ENCODE data around the gene RMRP.
"Not testable (repeated sequence)": the region's sequence is repeated elsewhere in the genome, so short reads cannot be mapped to it uniquely, and the experiment has no call there.

RMRP gene

DNA sequence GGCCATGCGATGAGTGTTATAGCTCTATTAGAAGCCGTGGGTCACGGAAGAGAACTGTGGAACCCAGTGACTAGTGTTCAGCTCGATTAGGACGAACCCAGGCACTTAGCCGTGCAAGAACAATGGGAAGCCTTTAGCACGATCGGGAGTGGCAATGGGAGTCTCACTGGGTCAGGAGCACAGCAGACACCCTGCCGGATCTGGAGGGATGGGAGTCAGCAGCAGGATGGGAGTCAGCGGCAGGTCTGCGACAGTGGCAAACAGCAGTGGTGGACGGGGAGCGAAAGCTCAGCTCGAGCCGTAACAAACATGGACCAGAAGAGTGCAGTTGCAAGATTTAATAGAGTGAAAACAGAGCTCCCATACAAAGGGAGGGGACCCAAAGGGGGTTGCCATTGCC, 17.4 kb downstream of the RMRP start:
- DNase-seq, result not testable (repeated sequence)

DNA sequence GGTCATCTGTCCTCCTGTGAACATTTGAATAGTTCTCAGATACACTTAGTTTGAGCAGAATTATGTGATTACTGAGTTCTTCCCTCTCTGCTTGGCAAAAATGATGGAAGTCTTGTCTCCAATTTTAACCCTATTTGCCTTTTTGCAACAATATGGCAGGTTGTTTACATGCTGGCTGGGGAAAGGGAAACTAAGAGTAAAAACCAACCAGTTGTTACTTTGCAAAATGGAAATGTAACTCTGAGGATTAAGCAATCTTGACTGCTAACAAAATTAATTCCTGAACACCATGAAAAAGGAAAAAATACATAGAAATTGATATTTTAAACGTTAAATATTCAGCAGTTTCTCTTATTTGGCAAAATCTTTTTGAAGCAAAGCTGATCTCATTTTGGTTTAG, 18.2 kb downstream of the RMRP start:
- DNase-seq, result no peak

DNA sequence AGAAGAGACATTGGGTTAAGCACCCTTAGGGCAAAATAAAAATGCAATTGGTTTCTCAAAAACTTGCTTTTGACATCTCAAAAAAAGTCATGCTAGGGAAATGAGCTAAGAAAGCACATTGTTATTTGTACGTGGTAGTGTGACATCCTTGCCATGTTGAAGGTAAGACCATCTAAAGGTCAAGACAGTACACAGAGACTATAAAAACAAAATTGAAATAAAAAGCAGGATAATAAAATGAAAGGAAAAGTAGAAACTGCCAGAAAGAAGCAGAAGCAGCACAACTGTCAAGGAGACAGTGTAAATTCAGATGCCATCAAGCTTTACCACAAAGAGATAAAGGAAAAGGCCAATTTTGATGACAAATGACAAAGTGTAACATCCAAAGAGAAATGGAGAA, 18.6 kb downstream of the RMRP start:
- DNase-seq, result not testable (repeated sequence)

DNA sequence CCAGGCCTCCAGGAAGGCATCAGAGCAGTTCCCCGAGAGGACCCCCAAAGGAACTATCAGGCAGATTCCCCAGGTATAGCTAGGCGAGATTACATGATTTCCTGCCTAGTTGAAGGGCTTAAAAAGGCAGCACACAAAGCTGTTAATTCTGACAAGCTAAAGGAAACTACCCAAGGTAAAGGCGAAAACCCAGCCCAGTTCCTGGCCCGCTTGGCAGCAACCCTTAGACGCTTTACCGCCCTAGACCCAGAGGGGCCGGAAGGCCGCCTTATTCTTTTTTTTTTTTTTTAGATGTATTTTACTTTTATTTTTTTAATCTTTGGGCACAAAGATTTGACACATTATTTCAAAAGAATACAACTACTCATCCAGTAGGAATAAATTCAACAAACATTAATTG, 19.1 kb downstream of the RMRP start:
- DNase-seq, result not testable (repeated sequence)

DNA sequence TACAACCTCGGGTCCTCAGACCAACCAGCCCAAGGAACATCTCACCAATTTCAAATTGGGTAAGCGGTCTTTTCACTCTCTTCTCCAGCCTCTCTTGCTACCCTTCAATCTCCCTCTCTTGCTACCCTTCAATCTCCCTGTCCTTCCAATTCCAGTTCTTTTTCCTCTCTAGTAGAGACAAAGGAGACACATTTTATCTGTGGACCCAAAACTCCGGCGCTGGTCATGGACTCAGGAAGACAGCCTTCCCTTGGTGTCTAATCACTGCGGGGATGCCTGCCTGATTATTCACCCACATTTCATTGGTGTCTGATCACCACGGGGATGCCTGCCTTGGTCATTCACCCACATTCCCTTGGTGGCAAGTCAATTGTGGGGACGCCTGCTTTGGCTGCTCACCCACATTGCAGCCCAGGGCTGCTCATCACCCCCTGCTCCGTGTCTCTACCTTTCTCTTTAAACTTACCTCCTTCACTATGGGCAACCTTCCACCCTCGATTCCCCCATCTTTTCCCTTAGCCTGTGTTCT, 20.3 kb downstream of the RMRP start:
- not testable (repeated sequence) for DNase-seq

DNA sequence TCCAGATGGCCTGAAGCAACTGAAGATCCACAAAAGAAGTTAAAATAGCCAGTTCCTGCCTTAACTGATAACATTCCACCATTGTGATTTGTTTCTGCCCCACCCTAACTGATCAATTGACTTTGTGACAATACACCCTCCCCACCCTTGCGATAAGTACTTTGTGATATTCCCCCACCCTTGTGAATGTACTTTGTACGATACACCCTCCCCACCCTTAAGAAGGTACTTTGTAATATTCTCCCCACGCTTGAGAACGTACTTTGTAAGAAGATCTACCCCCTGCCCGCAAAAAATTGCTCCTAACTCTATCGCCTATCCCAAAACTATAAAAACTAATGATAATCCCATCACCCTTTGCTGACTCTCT, 21.0 kb downstream of the RMRP start:
- not testable (repeated sequence) for DNase-seq

DNA sequence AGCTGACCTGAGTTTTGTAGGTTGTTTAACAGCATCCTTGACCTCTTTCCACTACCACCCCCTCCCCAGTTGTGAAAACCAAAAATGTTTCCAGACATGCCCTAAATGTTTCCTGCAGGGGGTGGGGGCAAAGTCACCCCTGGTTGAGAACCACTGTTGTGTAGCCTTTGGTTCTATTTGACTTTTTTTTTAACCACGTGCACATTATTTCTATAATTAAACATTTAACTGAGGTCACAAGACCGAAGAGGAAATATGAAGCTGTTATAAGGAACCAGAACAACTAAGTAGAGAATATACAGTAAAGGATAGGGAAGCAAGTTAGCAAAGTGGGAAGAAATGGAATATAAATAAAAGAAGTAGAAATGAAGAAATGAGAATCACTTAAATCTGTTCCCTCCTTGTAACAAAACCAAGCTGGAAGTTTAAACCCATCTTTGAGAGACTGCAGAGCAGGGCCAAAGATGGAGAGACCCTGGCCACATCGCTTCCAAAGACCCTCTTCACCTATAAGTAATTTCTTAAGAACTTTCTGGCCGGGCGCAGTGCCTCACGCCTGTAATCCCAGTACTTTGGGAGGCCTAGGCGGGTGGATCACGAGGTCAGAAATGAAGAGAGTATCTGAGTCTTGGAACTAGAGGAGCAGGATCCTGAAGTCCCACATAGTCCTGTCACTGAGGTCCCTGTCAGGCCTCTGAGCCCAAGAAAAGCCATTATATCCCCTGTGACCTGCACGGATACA, 21.5 kb downstream of the RMRP start:
- DNase-seq, result no peak

DNA sequence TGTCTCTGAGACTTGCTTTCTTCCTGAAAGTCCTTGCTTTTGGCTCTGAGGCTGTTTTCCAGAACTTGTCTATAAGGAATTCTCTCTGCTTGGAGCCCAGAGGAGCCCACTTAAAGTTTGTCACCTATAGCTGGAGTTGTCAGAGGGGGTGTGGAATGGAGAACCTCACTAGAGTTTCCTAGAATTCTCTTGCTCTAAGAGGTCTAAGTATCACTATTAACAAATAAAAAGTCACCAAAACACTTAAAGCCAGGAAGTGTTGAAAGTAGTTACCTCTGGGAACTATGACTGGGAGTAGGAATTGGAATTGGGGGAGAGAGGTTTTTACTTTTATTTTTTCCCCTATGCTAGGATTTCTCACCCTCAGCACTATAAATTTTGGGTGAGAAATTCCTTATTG, 22.1 kb downstream of the RMRP start:
- no peak for DNase-seq

DNA sequence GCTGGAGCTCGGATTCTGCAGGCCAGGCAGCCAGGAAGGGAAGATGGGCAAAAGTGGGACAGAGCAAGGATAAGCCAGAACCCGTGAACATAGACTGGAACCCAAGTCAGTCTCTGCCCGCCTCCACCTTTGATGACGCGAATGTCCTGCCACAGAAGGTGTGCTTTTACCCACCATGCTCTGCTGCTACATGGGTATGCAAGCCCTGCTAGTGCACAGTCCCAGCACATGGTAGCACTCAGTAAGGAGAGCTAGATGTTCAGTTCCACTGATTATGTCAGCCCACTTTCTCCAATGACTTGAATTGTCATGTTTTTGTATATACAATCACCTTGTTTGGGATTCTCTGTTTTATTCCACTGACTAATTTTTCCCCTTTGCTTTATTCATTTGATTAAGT, 28.2 kb downstream of the RMRP start:
- no peak for DNase-seq

DNA sequence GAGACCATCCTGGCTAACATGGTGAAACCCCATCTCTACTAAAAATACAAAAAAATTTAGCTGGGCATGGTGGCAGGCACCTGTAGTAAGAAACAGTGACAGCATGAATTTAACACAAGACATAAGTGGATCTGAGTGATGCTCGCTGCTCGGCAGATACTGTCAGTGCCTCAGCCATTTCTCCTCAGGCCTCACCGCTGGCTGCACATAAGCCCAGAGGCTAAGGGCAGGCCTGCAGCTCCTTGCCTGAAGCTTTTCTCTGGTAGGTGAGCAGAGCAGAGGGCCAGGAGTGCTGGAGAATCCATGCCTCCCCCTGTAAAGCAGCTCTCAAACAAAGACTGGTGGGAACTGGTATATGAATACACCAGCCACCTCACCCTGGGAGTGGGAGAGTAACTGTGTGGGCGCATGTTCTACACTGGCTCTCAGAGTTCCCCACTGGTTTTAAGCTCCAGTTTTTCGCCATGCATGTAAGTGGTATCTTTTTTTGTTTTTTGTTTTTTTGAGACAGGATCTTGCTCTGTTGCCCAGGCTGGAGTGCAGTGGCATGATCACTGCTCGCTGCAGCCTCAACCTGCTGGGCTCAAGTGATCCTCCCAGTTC, 29.3 kb downstream of the RMRP start:
- DNase-seq, result no peak

DNA sequence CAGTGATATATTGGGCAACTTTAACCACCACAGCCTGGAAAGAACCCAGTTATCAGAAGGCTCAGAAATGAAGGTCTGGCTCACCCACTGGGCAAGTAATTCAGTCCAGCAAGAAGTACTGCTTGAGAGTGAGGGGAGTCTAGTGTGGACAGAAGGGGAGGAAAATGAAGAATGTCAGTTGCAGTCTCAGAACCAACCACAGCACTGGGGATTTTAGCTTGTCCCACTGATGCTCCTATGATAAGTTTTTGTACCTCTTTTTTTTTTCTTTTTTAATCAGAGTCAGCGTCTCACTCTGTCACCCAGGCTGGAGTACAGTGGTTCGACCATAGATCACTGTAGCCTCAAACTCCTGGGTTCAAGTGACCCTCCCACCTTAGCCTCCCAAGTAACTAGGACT, 30.2 kb downstream of the RMRP start:
- DNase-seq, result no peak

DNA sequence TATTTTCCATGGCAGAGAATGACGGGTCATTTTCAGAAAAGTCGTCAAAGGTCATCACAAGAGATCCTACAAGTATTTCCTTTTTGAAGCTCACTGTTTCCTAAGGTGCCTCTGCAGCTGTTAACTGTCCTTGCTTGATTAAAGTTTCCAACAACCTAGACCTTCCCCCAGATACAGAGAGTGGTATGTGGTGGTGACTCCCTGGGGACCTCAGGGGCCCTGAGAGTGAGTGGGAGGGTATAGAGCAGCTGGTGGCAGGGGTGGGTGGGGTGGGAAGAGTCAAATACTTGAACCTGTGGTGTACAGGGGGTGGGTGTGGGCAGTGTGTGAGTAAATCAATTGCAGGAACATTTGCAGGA, 38.0 kb downstream of the RMRP start:
- no peak for DNase-seq

DNA sequence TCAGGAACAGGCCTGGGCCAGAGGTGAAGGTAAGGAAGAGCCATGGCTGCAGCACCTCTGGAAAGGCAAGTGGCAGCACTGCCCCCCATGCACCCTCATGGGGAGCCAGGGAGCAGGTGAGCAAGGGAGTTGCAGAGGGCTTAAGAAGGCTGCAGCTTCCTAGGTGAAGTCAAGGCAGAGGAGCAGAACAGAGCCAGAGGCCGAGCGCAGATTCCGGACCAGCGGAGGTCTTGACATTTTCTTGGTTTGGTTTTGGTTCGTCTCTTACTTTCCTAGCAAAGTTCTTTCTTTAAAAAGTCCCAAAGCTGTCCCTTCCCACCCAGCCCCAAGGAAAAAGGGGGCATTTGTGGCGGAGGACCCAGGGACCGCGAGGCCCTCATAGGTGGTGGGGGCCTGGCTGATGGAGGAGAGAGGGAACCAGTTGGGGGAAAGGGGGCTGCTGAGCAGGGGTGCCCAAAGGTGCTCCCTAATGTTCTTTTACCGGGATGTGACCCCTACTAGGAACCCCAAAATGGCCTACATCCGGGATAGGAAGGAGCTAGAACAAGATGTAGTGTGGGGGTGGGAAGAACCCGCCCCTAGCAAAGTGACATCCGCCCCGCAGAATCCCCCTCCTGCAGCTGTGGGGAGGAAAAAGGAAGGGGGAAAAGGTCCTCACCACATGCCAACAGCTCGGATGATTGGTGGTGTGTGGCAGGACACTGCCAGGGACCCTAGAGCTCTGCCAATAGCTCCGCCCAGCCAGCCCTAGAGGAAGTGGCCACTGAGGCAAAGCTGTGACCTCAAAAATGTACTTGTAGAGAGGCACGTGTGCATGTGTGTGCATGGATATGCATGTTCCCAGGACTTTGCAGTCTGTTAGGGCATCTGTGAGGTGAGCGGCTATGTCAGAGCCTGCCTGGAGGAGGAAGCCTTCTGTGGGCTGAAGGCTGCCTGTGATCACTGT, 38.7 kb downstream of the RMRP start:
- DNase-seq, result no peak

DNA sequence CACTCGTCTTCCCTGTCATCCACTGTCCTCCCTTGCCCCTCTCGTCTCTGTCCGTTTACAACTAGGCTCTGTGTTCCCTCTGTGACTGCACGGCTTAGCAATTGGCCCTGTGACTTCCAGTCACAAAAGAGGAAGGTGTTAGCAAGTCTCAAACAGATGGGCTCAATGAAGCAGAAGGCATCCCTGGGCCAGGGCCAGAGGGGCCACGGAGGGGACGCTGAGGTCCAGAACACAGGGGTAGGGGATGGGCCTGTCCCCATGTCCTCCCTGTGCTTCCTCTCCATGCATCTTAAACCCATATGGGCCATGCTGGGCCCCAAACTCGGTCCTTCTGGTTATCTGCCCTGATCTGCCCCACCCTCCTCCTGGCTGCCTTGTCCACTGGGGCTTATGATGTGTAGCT, 39.5 kb downstream of the RMRP start, which contains the start of gene CD72:
CD72 (minus strand) TSS at position 89 of the 403 bp plus-strand sequence. CDS start 110 bp downstream, outside the sequence.
- DNase-seq, result no peak

DNA sequence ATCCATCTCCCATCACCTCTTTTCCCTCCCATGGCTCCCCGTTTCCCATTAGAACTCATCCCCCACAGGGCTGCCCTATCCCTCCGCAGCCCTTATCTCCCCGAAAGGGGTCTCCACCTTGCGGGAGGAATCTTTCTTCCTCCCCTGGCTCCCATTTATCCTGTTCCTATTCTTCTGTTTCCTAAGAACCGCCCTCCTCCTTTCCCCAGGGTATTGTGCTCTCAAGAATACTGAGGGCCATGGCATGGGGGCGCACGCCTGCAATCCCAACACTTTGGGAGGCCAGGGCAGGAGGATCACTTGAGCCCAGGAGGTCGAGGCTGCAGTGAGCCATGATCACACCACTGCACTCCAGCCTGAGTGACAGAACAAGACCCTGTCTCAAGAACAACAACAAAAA, 40.3 kb downstream of the RMRP start:
- DNase-seq, result no peak

DNA sequence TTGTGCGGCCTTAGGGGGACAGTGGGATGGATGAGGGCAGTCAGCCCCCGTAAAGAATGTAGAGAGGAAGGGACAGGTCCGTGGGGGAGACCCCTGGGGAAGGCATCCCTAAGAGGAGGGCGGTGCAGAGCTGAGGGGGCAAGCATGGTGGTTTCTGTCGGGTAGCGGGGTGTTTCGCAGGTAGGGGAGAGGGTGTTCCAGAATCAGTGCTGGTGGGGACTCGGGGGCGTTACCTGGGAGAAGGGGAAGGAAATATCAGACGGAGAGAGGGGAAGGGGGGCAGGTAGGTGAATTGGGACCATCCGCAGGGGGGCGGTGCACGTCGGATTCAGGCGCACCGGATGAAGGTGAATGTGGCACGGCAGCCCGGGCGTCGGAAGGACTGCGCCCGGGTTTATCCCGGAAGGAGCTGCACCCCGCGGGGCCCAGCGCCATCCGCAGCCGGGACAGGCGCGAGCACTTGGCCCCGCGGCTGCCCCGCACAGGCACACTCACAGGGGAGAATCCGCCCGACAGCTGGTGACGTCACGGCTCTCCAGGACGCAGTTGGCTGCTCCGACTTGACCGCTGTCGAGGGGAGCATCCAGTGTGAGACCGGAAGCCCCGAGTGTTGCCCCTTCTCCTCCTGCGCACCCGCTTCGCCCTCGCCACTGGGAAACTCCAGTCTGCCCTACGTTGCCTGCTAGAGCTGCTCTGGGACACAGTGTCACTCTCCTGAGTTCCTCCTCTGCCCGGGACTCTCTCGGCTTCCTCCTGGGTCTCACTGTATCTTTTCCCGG, 40.9 kb downstream of the RMRP start:
- DNase-seq, result no peak

DNA sequence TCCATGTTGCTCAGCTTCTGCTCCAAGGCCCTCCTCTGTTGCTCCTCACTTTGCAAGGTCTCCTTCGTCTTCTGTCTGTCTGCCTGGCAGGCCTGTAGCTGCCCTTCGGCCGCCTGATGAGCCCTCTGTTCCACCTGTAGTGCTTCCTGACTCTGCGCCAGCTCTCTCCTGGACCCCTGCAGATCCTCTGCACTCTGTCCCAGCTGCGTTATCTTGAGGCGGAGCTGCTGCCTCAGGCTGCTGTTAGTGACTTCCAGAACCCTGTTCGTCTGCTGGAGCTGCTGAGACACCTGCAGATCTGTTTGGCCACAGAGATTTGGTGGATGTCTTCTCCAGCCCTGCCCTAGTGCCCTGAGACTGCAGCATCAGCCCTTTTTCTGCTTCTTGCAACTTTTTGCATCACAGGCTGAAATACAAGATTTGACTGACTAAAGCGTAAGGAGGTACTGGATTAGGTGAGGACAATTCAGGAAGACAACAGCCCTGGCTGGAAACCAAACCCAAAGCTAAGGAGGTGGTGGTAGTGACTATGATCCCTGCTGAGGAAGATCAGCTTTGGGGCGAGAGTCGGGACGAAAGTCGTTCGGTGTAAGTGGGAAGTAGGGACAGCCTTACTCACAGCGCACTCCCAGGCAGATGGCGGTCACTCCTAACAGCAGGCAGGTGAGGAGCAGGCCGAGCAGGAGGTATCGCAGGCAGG, 41.7 kb downstream of the RMRP start:
- no peak for DNase-seq

DNA sequence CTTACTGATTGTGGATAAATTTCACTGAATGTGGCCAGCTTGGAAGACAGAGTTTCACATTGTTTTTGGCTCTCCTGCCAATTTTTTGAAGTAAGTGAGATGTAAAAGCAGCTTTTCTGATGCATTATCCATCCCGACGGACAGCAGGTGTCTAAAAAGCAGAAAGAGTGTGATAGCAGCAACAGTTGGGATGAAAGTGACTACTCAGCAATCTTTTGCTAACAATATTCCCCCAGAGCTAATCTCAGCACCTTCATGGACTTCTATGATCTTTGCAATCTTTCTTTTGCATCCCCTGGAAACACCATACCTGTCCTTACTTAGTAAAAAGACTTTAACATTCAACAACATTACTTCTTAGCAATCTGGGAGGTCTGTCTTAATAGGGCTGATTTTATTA, 45.0 kb downstream of the RMRP start:
- DNase-seq, result no peak

DNA sequence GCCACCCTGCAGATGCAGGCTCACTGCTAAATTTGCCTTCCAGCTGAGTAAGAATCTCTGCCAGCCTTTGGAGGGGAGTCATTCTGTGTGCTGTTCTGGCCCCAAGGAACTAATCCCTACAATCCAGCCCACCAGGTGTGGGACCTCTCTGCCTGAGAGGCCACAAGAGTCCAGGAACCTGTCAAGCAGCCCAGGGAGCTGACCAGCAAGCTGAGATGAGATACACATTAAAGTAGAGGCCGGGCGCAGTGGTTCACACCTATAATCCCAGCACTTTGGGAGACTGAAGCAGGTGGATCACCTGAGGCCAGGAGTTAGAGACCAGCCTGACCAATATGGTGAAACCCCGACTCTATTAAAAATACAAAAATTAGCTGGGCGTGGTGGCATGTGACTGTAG, 45.8 kb downstream of the RMRP start:
- not testable (repeated sequence) for DNase-seq

DNA sequence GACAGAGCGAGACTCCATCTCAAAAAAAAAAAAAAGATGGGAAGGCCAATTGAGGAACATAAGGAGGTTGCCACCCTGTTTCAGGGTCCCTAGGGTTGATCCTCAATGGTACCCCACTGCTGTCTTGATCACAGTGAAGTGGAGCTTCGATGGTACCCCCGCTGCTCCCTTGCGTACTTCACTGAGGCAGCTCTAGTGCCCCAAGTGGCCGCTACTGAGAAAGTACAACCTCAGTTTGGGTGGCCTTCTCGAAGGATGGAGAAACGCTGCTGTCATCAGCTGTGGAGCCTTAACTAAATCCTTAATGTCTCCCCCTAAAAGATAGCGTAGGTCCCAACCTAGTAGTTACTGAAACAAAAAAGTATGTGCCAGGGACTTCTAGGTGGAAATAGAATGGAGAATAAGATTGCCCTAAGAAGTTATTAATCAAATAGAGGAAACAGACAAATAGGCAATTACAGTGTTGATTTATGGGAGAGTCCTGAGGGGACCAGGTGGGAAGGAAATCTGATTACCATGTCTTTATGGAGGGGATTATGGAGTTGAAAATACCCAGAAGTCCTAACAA, 46.5 kb downstream of the RMRP start:
- DNase-seq, result peak in 1 of 2 experiments; percentile 37

DNA sequence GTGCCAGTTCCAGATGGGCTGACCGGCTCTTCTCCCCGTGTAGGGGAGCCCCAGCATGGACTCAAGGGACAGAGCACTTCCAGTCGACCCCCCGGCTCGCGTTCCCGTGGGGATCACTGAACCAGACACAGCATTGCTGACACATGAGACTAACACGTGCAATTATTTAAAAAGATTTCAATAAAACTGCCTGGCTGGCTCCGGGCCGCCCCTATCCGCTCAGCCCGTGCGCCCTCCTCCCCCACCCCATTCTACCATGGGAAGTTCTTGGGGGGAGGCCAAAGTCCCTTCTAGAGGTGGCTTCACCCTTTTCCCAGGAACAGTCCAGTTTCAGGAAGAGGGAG, 48.0 kb downstream of the RMRP start:
- no peak for DNase-seq

Measured in NCI-H446 (cell line).